ENCODE data around the gene PTEN. TPM values are rescaled to one million over a fixed set of nuclear protein-coding genes. Genes with fewer than 3 reads are reported as not detected.

The PTEN gene
- total RNA-seq, 1 donor from 2014 or later: 90.3 TPM

- H3K79me2 ChIP-seq (ENCODE audit: insufficient read depth, low read length): peaks cover 95% of the 10 kb centered on the region
- peak overlapping the region; percentile 21 for H3K27ac Mint-ChIP-seq (ENCODE audit: unreplicated experiment)
These were observed 58.7 kb downstream of the PTEN start for GRCh38 chr10:87921931-87922688.

GRCh38 chr10:87923233-87923632 is 59.8 kb downstream of the PTEN start:
- Mint-ChIP-seq H3K27ac (ENCODE audit: unreplicated experiment) (no peak overlapping the region), H3K4me1 (ENCODE audit: low read depth, unreplicated experiment) (peaks cover 45% of the 10 kb centered on the region)
- peaks cover 86% of the 10 kb centered on the region for H4K20me1 ChIP-seq (ENCODE audit: insufficient read depth, low read length)

More at GRCh38 chr10:87921931-87922688, 58.7 kb downstream of the PTEN start:
- Histone ChIP-seq H3K27ac (ENCODE audit: low read depth, low read length) (no peak overlapping the region), H3K27me3 (ENCODE audit: insufficient read depth, low read length) (no peaks in the 10 kb centered on the region), H4K20me1 (ENCODE audit: insufficient read depth, low read length) (peaks cover 92% of the 10 kb centered on the region), H3K9me3 (ENCODE audit: insufficient read depth, low read depth, low read length) (no peaks in the 10 kb centered on the region), H3K4me2 (ENCODE audit: low read length) (no peak overlapping the region), H3K9ac (ENCODE audit: low read length) (no peak overlapping the region), H3K36me3 (ENCODE audit: insufficient read depth, low read length) (no peaks in the 10 kb centered on the region), H2AFZ (ENCODE audit: low read depth, low read length) (no peak overlapping the region), H3K4me1 (ENCODE audit: insufficient read depth, low read length) (peaks cover 13% of the 10 kb centered on the region), H3K4me3 (ENCODE audit: insufficient read depth, low read depth, low read length) (no peak overlapping the region)
- H3K36me3 Mint-ChIP-seq (ENCODE audit: low read depth, unreplicated experiment): peaks cover 7% of the 10 kb centered on the region
- H3K4me1 Mint-ChIP-seq (ENCODE audit: low read depth, unreplicated experiment): peaks cover 38% of the 10 kb centered on the region
- DNase-seq (ENCODE audit: low read depth) (no peak), FAIRE-seq (peak; percentile 56)
- peaks cover 3% of the 10 kb centered on the region for H3K9me3 Mint-ChIP-seq (ENCODE audit: unreplicated experiment)
- H3K27me3 Mint-ChIP-seq (ENCODE audit: low read depth, unreplicated experiment): no peaks in the 10 kb centered on the region
- TF ChIP-seq CTCF (IDR thresholded peaks at IDR 0.05; ENCODE audit: insufficient read depth, low read depth, low read length) (no peak), EZH2 (IDR thresholded peaks at IDR 0.05; ENCODE audit: insufficient read depth, low read length) (no peak)
- no peak overlapping the region for H3K4me3 Mint-ChIP-seq (ENCODE audit: unreplicated experiment)

More at GRCh38 chr10:87923233-87923632, 59.8 kb downstream of the PTEN start:
- Histone ChIP-seq H3K4me2 (ENCODE audit: low read length) (no peak overlapping the region), H3K27ac (ENCODE audit: low read depth, low read length) (no peak overlapping the region), H3K36me3 (ENCODE audit: insufficient read depth, low read length) (no peaks in the 10 kb centered on the region), H2AFZ (ENCODE audit: low read depth, low read length) (no peak overlapping the region), H3K79me2 (ENCODE audit: insufficient read depth, low read length) (peaks cover 95% of the 10 kb centered on the region), H3K27me3 (ENCODE audit: insufficient read depth, low read length) (no peaks in the 10 kb centered on the region), H3K9ac (ENCODE audit: low read length) (no peak overlapping the region), H3K9me3 (ENCODE audit: insufficient read depth, low read depth, low read length) (no peaks in the 10 kb centered on the region), H3K4me3 (ENCODE audit: insufficient read depth, low read depth, low read length) (no peak overlapping the region), H3K4me1 (ENCODE audit: insufficient read depth, low read length) (peaks cover 21% of the 10 kb centered on the region)
- no peak for DNase-seq (ENCODE audit: low read depth)
- Mint-ChIP-seq H3K27me3 (ENCODE audit: low read depth, unreplicated experiment) (no peaks in the 10 kb centered on the region), H3K36me3 (ENCODE audit: low read depth, unreplicated experiment) (peaks cover 7% of the 10 kb centered on the region), H3K4me3 (ENCODE audit: unreplicated experiment) (no peak overlapping the region), H3K9me3 (ENCODE audit: unreplicated experiment) (peaks cover 3% of the 10 kb centered on the region)
- FAIRE-seq: no peak
- no peak for TF ChIP-seq EZH2 (IDR thresholded peaks at IDR 0.05; ENCODE audit: insufficient read depth, low read length)
- no peak for TF ChIP-seq CTCF (IDR thresholded peaks at IDR 0.05; ENCODE audit: insufficient read depth, low read depth, low read length)
